ENCODE results near the gene SAMSN1. TPM values are rescaled to one million over a fixed set of nuclear protein-coding genes. Genes with fewer than 3 reads are reported as not detected.

Gene SAMSN1
- total and polyA plus RNA-seq, 12 donors, result 0.28 to 12.8 (median 1.6) TPM

DNA sequence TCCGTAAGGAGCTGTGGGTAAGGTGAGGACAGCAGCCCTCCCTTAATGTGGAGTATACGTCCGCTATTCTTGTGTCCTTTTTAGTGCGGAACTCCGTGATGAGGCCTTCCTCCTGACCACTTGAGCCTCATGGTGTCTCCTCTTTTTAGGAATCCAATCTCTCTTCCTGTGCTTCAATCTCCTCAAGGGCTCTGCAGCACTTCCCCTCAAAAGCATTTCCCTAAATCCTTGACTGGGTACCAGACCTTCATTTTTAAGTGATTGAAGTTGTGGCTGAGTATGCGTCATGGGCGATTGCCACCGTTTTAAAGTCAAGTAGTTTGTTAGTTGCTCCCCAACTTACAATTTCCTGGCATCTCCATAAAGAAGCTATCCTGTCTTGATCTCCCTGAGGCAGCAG is 62.8 kb downstream of the SAMSN1 start:
- no peaks in the 10 kb centered on the region for H3K9me3 ChIP-seq
- H3K36me3 ChIP-seq, result peaks cover 0 to 6% (median 0%) of the 10 kb centered on the region in 9 donors
- DNase-seq, result no peak
- peak overlapping the region in 1 of 10 donors; percentile 84 for H3K27ac ChIP-seq
- no peak for TF ChIP-seq CTCF (IDR thresholded peaks at IDR 0.05)
- peaks cover 0 to 42% (median 0%) of the 10 kb centered on the region in 9 donors for H3K4me1 ChIP-seq
- H3K27me3 ChIP-seq, result no peaks in the 10 kb centered on the region
- H3K4me3 ChIP-seq, result no peak overlapping the region
- WGBS, 2 donors, result 91 to 95% methylated on average over 8 of the region's 8 CpGs
- intact Hi-C loops (cut with DNase I), result no loop called here
- ATAC-seq, result no peak

- Histone ChIP-seq H3K27me3 (no peaks in the 10 kb centered on the region), H3K9me3 (no peaks in the 10 kb centered on the region), H3K27ac (peak overlapping the region in 2 of 10 donors; percentile 35 to 84), H3K4me1 (peaks cover 0 to 46% (median 0%) of the 10 kb centered on the region in 9 donors), H3K36me3 (no peaks in the 10 kb centered on the region), H3K4me3 (no peak overlapping the region)
- TF ChIP-seq CTCF (IDR thresholded peaks at IDR 0.05), result no peak
- DNase-seq, result no peak
- WGBS, 2 donors, result 63 to 68% methylated on average over 7 of the region's 7 CpGs
- intact Hi-C loops (cut with DNase I), result no loop called here
- ATAC-seq, result peak in 6 of 8 donors; percentile 45 to 72 (median 58)
Measured at GRCh38 chr21:14482165-14482564, 64.0 kb downstream of the SAMSN1 start.

DNA sequence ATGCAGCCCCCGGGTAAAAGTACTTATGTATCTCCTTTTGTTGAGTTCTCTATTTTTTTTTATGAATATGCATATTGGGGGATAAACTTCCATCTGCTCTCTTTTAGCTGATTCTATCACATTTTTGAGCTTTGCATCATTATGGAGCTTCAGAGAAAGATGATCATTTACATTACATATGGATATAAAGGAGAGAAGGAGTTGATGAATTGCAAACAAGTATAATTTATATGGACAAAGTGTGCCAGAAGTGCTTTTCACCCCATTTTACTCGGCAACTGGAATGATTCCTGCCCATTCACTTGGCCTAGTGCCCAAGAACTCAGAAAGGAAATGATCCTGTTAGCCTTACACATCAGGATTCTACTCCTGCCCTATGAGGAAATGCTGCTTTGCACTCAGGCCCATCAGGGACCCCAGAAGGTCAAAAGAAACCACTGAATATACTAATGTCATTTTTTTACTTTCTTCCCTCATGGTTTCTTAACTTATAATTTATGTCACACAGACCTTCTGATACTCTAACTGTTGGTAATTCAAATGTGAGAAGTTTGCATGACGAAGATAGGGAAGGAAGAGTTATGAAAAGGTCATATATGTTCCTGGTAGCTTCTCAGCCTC is 65.6 kb downstream of the SAMSN1 start:
- peaks cover 0 to 46% (median 0%) of the 10 kb centered on the region in 9 donors for H3K4me1 ChIP-seq
- H3K4me3 ChIP-seq, result no peak overlapping the region
- intact Hi-C loops (cut with DNase I), result no loop called here
- H3K36me3 ChIP-seq, result no peaks in the 10 kb centered on the region
- H3K27me3 ChIP-seq, result no peaks in the 10 kb centered on the region
- 53 to 60% methylated on average over 3 of the region's 3 CpGs for WGBS, 2 donors
- DNase-seq, result no peak
- ATAC-seq, result peak in 3 of 8 donors; percentile 24 to 48 (median 33)
- no peaks in the 10 kb centered on the region for H3K9me3 ChIP-seq
- TF ChIP-seq CTCF (IDR thresholded peaks at IDR 0.05), result no peak
- H3K27ac ChIP-seq, result peak overlapping the region in 2 of 10 donors; percentile 35 to 84

- TF ChIP-seq CTCF (IDR thresholded peaks at IDR 0.05), result no peak
- WGBS, 2 donors, result 50 to 100% methylated on average over 1 of the region's 1 CpG
Measured at GRCh38 chr21:14479241-14479786, 66.8 kb downstream of the SAMSN1 start.

More at GRCh38 chr21:14479241-14479786, 66.8 kb downstream of the SAMSN1 start:
- Histone ChIP-seq H3K4me3 (no peak overlapping the region), H3K4me1 (peaks cover 0 to 46% (median 0%) of the 10 kb centered on the region in 9 donors), H3K27me3 (no peaks in the 10 kb centered on the region), H3K9me3 (no peaks in the 10 kb centered on the region), H3K27ac (peak overlapping the region in 1 of 10 donors; percentile 84), H3K36me3 (no peaks in the 10 kb centered on the region)
- ATAC-seq (no peak), DNase-seq (no peak)
- intact Hi-C loops (cut with DNase I), result no loop called here

Measured in heart right ventricle (tissue), 16 donors.